Esophagus muscularis mucosa (tissue), 3 donors: ENCODE results near the gene MGLL.

Source experiments
- CTCF ChIP-seq, 3 experiments: fragments of 200-600 bp in 2 of 3; fragments of 450-650 bp in 1 of 3; sonication (generic) in 2 of 3; IDR thresholded peaks; one replicate each; pipeline ENCODE4 v1.5.1; 2017 to 2019; ENCODE audit warnings: antibody characterized with exemption in 3 of 3, mild to moderate bottlenecking in 2 of 3, moderate library complexity in 1 of 3
- POLR2A ChIP-seq: fragments of 450-650 bp; IDR thresholded peaks from one replicate; pipeline ENCODE4 v1.6.1; 2017; ENCODE audit warnings: antibody characterized with exemption, moderate library complexity, mild to moderate bottlenecking, low read depth

- TF ChIP-seq CTCF (IDR thresholded peaks at IDR 0.05): no peak
- TF ChIP-seq POLR2A: no peak
Measured at GRCh38 chr3:127853681-127854080, 31.4 kb upstream of the MGLL start.
